Measurements from ENCODE around the gene KLRF1. TPM values are rescaled to one million over a fixed set of nuclear protein-coding genes. Genes with fewer than 3 reads are reported as not detected.

Gene KLRF1
- total RNA-seq, 1 experiment from 2014 or later: not detected

DNA sequence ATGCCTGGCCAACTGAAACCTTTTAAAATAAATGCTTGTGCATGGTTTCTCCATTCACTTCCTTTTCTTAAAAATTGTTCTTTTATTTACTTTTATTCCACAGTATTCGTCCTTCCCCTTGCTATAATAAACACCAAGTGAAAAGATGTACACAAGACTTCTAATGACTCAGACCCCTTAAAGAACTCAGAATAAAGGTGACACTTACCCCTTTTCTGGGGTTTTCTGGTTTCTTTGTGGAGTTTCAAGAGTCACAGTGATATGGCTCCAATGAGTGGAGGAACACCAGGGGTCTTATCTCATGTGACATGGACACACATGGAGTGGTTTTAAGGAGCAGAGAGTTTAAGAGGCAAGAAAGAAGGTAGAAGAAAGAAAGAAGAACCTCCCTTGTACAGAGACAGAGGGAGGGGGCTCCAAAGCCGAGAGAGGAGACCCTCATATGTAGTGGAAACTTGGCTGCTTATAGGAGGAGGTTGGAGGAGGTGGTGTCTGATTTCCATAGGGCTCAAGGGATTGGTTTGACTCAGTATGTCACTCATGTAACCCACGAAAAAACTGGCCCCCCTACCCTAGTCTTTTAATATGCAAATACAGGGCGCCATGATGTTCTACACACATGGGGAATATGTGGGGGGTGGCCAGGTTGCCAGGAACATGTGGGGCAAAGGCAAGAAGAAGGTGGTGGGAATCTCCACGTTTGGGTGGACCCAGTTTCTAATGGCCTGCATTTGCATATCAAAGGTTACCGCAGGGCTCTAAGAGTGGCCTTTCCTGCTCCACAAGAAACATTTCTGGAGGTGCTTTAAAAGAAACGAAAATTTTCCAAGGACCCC is 44.5 kb upstream of the KLRF1 start:
- Histone ChIP-seq H3K27ac (ENCODE audit: insufficient read length, low read depth, low read length) (no peak overlapping the region), H2AK5ac (ENCODE audit: insufficient read length, low read length) (no peak overlapping the region), H3K23ac (ENCODE audit: insufficient read length, low read depth, low read length) (no peak overlapping the region), H3K4ac (ENCODE audit: low read depth, low read length) (no peak overlapping the region), H3K56ac (ENCODE audit: insufficient read length, low read depth, low read length) (no peak overlapping the region), H4K91ac (ENCODE audit: insufficient read length, low read depth, low read length) (no peak overlapping the region), H2BK120ac (ENCODE audit: low read depth, low read length, poor library complexity, severe bottlenecking) (peak overlapping the region; percentile 6), H3K27me3 (ENCODE audit: insufficient read depth, low read length) (no peaks in the 10 kb centered on the region), H3K79me2 (ENCODE audit: insufficient read depth, low read length) (no peaks in the 10 kb centered on the region), H4K5ac (ENCODE audit: insufficient read length, low read depth, low read length) (no peak overlapping the region), H3K79me1 (ENCODE audit: insufficient read depth, low read depth, low read length, poor library complexity, severe bottlenecking) (no peaks in the 10 kb centered on the region), H2BK12ac (ENCODE audit: insufficient read length, low read depth, low read length) (no peak overlapping the region), H2AFZ (ENCODE audit: low read length) (no peak overlapping the region), H3K9ac (ENCODE audit: extremely low read depth, insufficient read length, low read length) (no peak overlapping the region), H3K18ac (ENCODE audit: insufficient read length, low read depth, low read length) (no peak overlapping the region), H3T11ph (ENCODE audit: low read length) (no peak overlapping the region), H3K4me1 (ENCODE audit: insufficient read depth, low read length) (peaks cover 2% of the 10 kb centered on the region; the same call in 1 of the 2 replicates), H3K9me3 (ENCODE audit: control insufficient read depth, low read depth, low read length) (no peaks in the 10 kb centered on the region), H4K8ac (replicated peaks; ENCODE audit: insufficient read length, low read depth, low read length) (no peak overlapping the region), H2BK5ac (ENCODE audit: insufficient read length, low read length) (no peak overlapping the region), H4K20me1 (ENCODE audit: control insufficient read depth, insufficient read depth, insufficient read length) (no peaks in the 10 kb centered on the region), H3K4me2 (ENCODE audit: insufficient read depth, insufficient read length, low read length) (no peak overlapping the region), H3K23me2 (ENCODE audit: insufficient read length, low read depth, low read length, poor library complexity, severe bottlenecking) (no peaks in the 10 kb centered on the region), H2BK20ac (ENCODE audit: low read depth, low read length, poor library complexity, severe bottlenecking) (peak overlapping the region; percentile 96), H3K14ac (ENCODE audit: insufficient read depth, low read length) (no peak overlapping the region), H2BK15ac (ENCODE audit: low read depth, low read length) (no peak overlapping the region)
- Mint-ChIP-seq H3K36me3 (ENCODE audit: insufficient read depth in 1 of 3, low read depth in 3 of 3) (peaks cover 0 to 4% (median 2%) of the 10 kb centered on the region in 3 experiments; a peak in 4 of 7 replicates), H3K4me1 (peaks cover 45 to 52% of the 10 kb centered on the region in 2 experiments), H3K9me3 (no peaks in the 10 kb centered on the region; a peak in 1 of 5 replicates), H3K27me3 (ENCODE audit: low read depth) (no peaks in the 10 kb centered on the region), H3K27ac (peak overlapping the region in 2 of 3 experiments; percentile 45 to 58; a peak in 2 of 7 replicates), H3K4me3 (no peak overlapping the region)
- TF ChIP-seq, protein P1, sequence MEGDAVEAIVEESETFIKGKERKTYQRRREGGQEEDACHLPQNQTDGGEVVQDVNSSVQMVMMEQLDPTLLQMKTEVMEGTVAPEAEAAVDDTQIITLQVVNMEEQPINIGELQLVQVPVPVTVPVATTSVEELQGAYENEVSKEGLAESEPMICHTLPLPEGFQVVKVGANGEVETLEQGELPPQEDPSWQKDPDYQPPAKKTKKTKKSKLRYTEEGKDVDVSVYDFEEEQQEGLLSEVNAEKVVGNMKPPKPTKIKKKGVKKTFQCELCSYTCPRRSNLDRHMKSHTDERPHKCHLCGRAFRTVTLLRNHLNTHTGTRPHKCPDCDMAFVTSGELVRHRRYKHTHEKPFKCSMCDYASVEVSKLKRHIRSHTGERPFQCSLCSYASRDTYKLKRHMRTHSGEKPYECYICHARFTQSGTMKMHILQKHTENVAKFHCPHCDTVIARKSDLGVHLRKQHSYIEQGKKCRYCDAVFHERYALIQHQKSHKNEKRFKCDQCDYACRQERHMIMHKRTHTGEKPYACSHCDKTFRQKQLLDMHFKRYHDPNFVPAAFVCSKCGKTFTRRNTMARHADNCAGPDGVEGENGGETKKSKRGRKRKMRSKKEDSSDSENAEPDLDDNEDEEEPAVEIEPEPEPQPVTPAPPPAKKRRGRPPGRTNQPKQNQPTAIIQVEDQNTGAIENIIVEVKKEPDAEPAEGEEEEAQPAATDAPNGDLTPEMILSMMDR (conservative IDR thresholded peaks at IDR 0.05): no peak
- DNase-seq: peak; percentile 56
- WGBS (ENCODE audit: extremely low coverage, insufficient read length, low lambda C conversion rate): no CpG with 5 or more reads among the region's 7 CpGs
